Naive thymus-derived CD4-positive, alpha-beta T cell (primary cell): ENCODE measurements around the gene CSTF1. TPM values are rescaled to one million over a fixed set of nuclear protein-coding genes. Genes with fewer than 3 reads are reported as not detected.

Experiments
- ATAC-seq: fragments of 150-1000 bp; cut with Tn5 transposase; 2 replicates; pipeline ENCODE4 v1.10.0; 2021; ENCODE audit warnings: mild to moderate bottlenecking, moderate library complexity
- CTCF ChIA-PET: fragments of 350-600 bp; sonication (Branson Sonifier 250); formaldehyde crosslinking; loops from one replicate; lab custom pipeline; 2021; ENCODE audit warnings: antibody characterized with exemption; lab: Charles Lee
- POLR2A ChIA-PET: fragments of 350-600 bp; sonication (Branson Sonifier 250); formaldehyde crosslinking; loops from one replicate; lab custom pipeline; 2021; ENCODE audit warnings: antibody characterized with exemption, inconsistent platforms; lab: Charles Lee
- DNase-seq, 9 donors: peaks; one replicate each; pipeline versions ENCODE4 v3.0.0 to v3.0.0-alpha.2; 2020 to 2022; ENCODE audit warnings: mixed read lengths in 1 of 9
- H3K27ac ChIP-seq: one replicate; pipeline ENCODE4 v1.7.0; 2013; ENCODE audit warnings: mild to moderate bottlenecking, low read depth, low read length, moderate library complexity
- H3K27me3 ChIP-seq, 2 donors: one replicate each; pipeline ENCODE4 v1.7.0; 2013; ENCODE audit warnings: low read length in 2 of 2, mild to moderate bottlenecking in 2 of 2, moderate library complexity in 2 of 2; ENCODE audit not compliant: control insufficient read depth in 2 of 2, insufficient read depth in 2 of 2
- H3K36me3 ChIP-seq, 3 experiments: 1 replicate in 2 of 3; 2 replicates in 1 of 3; pipeline ENCODE4 v1.7.0; 2013; ENCODE audit warnings: low read length in 3 of 3, mild to moderate bottlenecking in 3 of 3, moderate library complexity in 1 of 3; ENCODE audit not compliant: insufficient read depth in 3 of 3, control insufficient read depth in 2 of 3
- H3K4me1 ChIP-seq, 2 donors: one replicate each; pipeline ENCODE4 v1.7.0; 2013; ENCODE audit warnings: low read length in 2 of 2, mild to moderate bottlenecking in 2 of 2, moderate library complexity in 1 of 2; ENCODE audit not compliant: control insufficient read depth in 2 of 2, insufficient read depth in 2 of 2
- H3K4me3 ChIP-seq: 2 replicates; pipeline ENCODE4 v1.7.0; 2013; ENCODE audit warnings: mild to moderate bottlenecking, low read length
- H3K9me3 ChIP-seq, 3 experiments: 1 replicate in 2 of 3; 2 replicates in 1 of 3; pipeline ENCODE4 v1.7.0; 2013; ENCODE audit warnings: low read length in 3 of 3; ENCODE audit not compliant: control insufficient read depth in 2 of 3
- H3K27ac Mint-ChIP-seq, 9 donors: one replicate each; pipeline ENCODE4 v1.8.0; 2020 to 2022; ENCODE audit warnings: mixed read lengths in 9 of 9, mild to moderate bottlenecking in 8 of 9, moderate library complexity in 5 of 9, inconsistent platforms in 2 of 9
- H3K27me3 Mint-ChIP-seq, 5 donors: one replicate each; pipeline ENCODE4 v1.8.0; 2021 to 2022; ENCODE audit warnings: mixed read lengths in 5 of 5, mild to moderate bottlenecking in 1 of 5
- H3K36me3 Mint-ChIP-seq, 5 donors: one replicate each; pipeline ENCODE4 v1.8.0; 2020 to 2022; ENCODE audit warnings: mixed read lengths in 5 of 5, mild to moderate bottlenecking in 3 of 5, inconsistent platforms in 1 of 5
- H3K4me1 Mint-ChIP-seq, 7 donors: one replicate each; pipeline ENCODE4 v1.8.0; 2020 to 2022; ENCODE audit warnings: mixed read lengths in 7 of 7, mild to moderate bottlenecking in 3 of 7, inconsistent platforms in 1 of 7
- H3K4me3 Mint-ChIP-seq, 10 donors: one replicate each; pipeline ENCODE4 v1.8.0; 2020 to 2022; ENCODE audit warnings: mild to moderate bottlenecking in 10 of 10, mixed read lengths in 10 of 10, moderate library complexity in 6 of 10, inconsistent platforms in 2 of 10
- H3K9me3 Mint-ChIP-seq, 11 donors: one replicate each; pipeline ENCODE4 v1.8.0; 2020 to 2022; ENCODE audit warnings: mixed read lengths in 11 of 11, mild to moderate bottlenecking in 4 of 11, inconsistent platforms in 1 of 11, moderate library complexity in 1 of 11
- intact Hi-C, 2 donors: fragments of 100-400 bp; cut with micrococcal nuclease; formaldehyde crosslinking; loops; one replicate each; pipeline ENCODE4 v1.15.1; 2023
- polyA plus RNA-seq, 2 donors: library from polyadenylated mRNA; unstranded; fragments of 300-500 nt; fragmentation: Illumina TruSeq; gene quantifications; one replicate each; pipeline ENCODE4 v1.2.3, GENCODE V29; 2021
- total RNA-seq, 6 experiments: library from RNA in 5 of 6; stranded (reverse) in 5 of 6; gene quantifications; 1 replicate in 5 of 6; 2 replicates in 1 of 6; pipeline ENCODE4 v1.2.3 and lab custom pipeline; 2021 to 2026

Gene CSTF1
- total and polyA plus RNA-seq, 7 experiments from 2014 or later, result 16.4 to 50.7 (median 35.9) TPM

GRCh38 chr20:56358600-56359211 lies 33.7 kb upstream of the CSTF1 start, which contains the start of gene FAM210B:
TSS of gene FAM210B (plus strand) at chr20:56358974. CDS start at chr20:56359006, 32 bp downstream.
- peaks cover 13 to 29% (median 22%) of the 10 kb centered on the region in 7 donors for H3K4me1 Mint-ChIP-seq
- intact Hi-C loops, result loop anchor here (1.0 to 2.0 kb wide), 4 partner anchors 34 to 1950 kb away; partner anchors contain the start of genes AURKA (in 2 of the 2), CSTF1 (in 2 of the 2), RAB22A (in 1 of the 2) and RAE1 (in 1 of the 2)
- H3K4me3 ChIP-seq, result peak within 1 kb of the TSS; percentile 72

GRCh38 chr20:56359212-56360132 lies 33.0 kb upstream of the CSTF1 start:
- H3K36me3 Mint-ChIP-seq, result peaks cover 0 to 4% (median 0%) of the 10 kb centered on the region in 5 donors
- peaks cover 0 to 4% (median 0%) of the 10 kb centered on the region in 5 donors for H3K27me3 Mint-ChIP-seq
- H3K4me3 Mint-ChIP-seq, result peak overlapping the region; percentile 88 to 96 (median 92)
- Histone ChIP-seq H3K27me3 (no peaks in the 10 kb centered on the region), H3K4me1 (peaks cover 0 to 14% of the 10 kb centered on the region in 2 donors), H3K27ac (peak overlapping the region; percentile 71), H3K9me3 (no peaks in the 10 kb centered on the region), H3K36me3 (no peaks in the 10 kb centered on the region), H3K4me3 (peak overlapping the region; percentile 72)
- POLR2A ChIA-PET, result interaction anchor here (1.1 to 3.2 kb wide), 7 partner anchors 14 to 109 kb away, joined by 3 to 23 read pairs (median 4); partner anchors contain the start of genes AURKA, CASS4, CSTF1 and RTF2
- H3K4me1 Mint-ChIP-seq, result peaks cover 13 to 29% (median 22%) of the 10 kb centered on the region in 7 donors
- CTCF ChIA-PET, result interaction anchor here (1.6 kb wide), 1 partner anchor 52 kb away, joined by 3 read pairs; the partner anchor contains the start of gene CASS4
- intact Hi-C loops, result loop anchor here in 1 of 2 donors (2.0 kb wide), 2 partner anchors 991 to 1949 kb away; partner anchors contain the start of genes RAB22A and RAE1
- no peaks in the 10 kb centered on the region for H3K9me3 Mint-ChIP-seq
- no peak for ATAC-seq
- peak overlapping the region; percentile 44 to 91 (median 81) for H3K27ac Mint-ChIP-seq
- peak in 6 of 9 donors; percentile 8 to 27 (median 16) for DNase-seq

More at GRCh38 chr20:56358600-56359211, 33.7 kb upstream of the CSTF1 start, which contains the start of gene FAM210B:
- DNase-seq, result peak; percentile 63 to 82 (median 79)
- Histone ChIP-seq H3K27me3 (no peaks in the 10 kb centered on the region), H3K9me3 (no peaks in the 10 kb centered on the region), H3K36me3 (no peaks in the 10 kb centered on the region), H3K27ac (peak within 1 kb of the TSS; percentile 71), H3K4me1 (peaks cover 0 to 14% of the 10 kb centered on the region in 2 donors)
- H3K4me3 Mint-ChIP-seq, result peak within 1 kb of the TSS; percentile 88 to 96 (median 92)
- CTCF ChIA-PET, result interaction anchor here (1.6 kb wide), 1 partner anchor 53 kb away, joined by 3 read pairs; the partner anchor contains the start of gene CASS4
- H3K36me3 Mint-ChIP-seq, result peaks cover 0 to 4% (median 0%) of the 10 kb centered on the region in 5 donors
- peak within 1 kb of the TSS; percentile 54 to 91 (median 81) for H3K27ac Mint-ChIP-seq
- no peaks in the 10 kb centered on the region for H3K9me3 Mint-ChIP-seq
- POLR2A ChIA-PET, result interaction anchor here (1.1 to 3.2 kb wide), 5 partner anchors 34 to 110 kb away, joined by 3 to 23 read pairs (median 5); partner anchors contain the start of genes AURKA, CASS4, CSTF1 and RTF2
- H3K27me3 Mint-ChIP-seq, result peaks cover 0 to 4% (median 0%) of the 10 kb centered on the region in 5 donors
- peak; percentile 99 for ATAC-seq

GRCh38 chr20:56360133-56360907 lies 32.1 kb upstream of the CSTF1 start:
- peaks cover 0 to 4% (median 0%) of the 10 kb centered on the region in 5 donors for H3K27me3 Mint-ChIP-seq
- H3K4me1 ChIP-seq, result peaks cover 0 to 14% of the 10 kb centered on the region in 2 donors
- no peaks in the 10 kb centered on the region for H3K9me3 ChIP-seq
- peaks cover 0 to 2% (median 0%) of the 10 kb centered on the region in 3 experiments for H3K36me3 ChIP-seq
- ATAC-seq (no peak), DNase-seq (no peak)
- no peak overlapping the region for H3K27ac ChIP-seq
- H3K9me3 Mint-ChIP-seq, result no peaks in the 10 kb centered on the region
- CTCF ChIA-PET, result no interaction called here
- H3K36me3 Mint-ChIP-seq, result peaks cover 0 to 10% (median 0%) of the 10 kb centered on the region in 5 donors
- H3K27ac Mint-ChIP-seq, result peak overlapping the region in 8 of 9 donors; percentile 3 to 78 (median 68)
- intact Hi-C loops, result no loop called here
- POLR2A ChIA-PET, result interaction anchor here (1.1 to 3.2 kb wide), 4 partner anchors 13 to 109 kb away, joined by 3 to 23 read pairs (median 6); partner anchors contain the start of genes AURKA, CSTF1 and RTF2
- H3K27me3 ChIP-seq, result no peaks in the 10 kb centered on the region
- H3K4me3 Mint-ChIP-seq, result peak overlapping the region; percentile 76 to 96 (median 92)
- H3K4me3 ChIP-seq, result peak overlapping the region; percentile 72
- peaks cover 13 to 29% (median 22%) of the 10 kb centered on the region in 7 donors for H3K4me1 Mint-ChIP-seq

- Histone ChIP-seq H3K9me3 (no peaks in the 10 kb centered on the region), H3K36me3 (peaks cover 0 to 7% (median 0%) of the 10 kb centered on the region in 3 experiments), H3K4me3 (no peak overlapping the region), H3K4me1 (peaks cover 0 to 14% of the 10 kb centered on the region in 2 donors), H3K27ac (no peak overlapping the region), H3K27me3 (no peaks in the 10 kb centered on the region)
- Mint-ChIP-seq H3K4me1 (peaks cover 13 to 29% (median 22%) of the 10 kb centered on the region in 7 donors), H3K27me3 (peaks cover 0 to 4% (median 0%) of the 10 kb centered on the region in 5 donors), H3K4me3 (peak overlapping the region; percentile 9 to 96 (median 50)), H3K27ac (no peak overlapping the region), H3K9me3 (no peaks in the 10 kb centered on the region), H3K36me3 (peaks cover 0 to 15% (median under 1%) of the 10 kb centered on the region in 5 donors)
- ATAC-seq (no peak), DNase-seq (no peak)
- ChIA-PET POLR2A (no interaction called here), CTCF (no interaction called here)
- intact Hi-C loops, result no loop called here
Measured at GRCh38 chr20:56360908-56361205, 31.6 kb upstream of the CSTF1 start.

- Mint-ChIP-seq H3K27me3 (peaks cover 0 to 4% (median 0%) of the 10 kb centered on the region in 5 donors), H3K4me1 (peaks cover 13 to 29% (median 22%) of the 10 kb centered on the region in 7 donors), H3K4me3 (no peak overlapping the region), H3K27ac (no peak overlapping the region), H3K9me3 (no peaks in the 10 kb centered on the region), H3K36me3 (peaks cover 0 to 23% (median 9%) of the 10 kb centered on the region in 5 donors)
- H3K4me1 ChIP-seq, result peaks cover 0 to 14% of the 10 kb centered on the region in 2 donors
- DNase-seq (no peak), ATAC-seq (no peak)
- POLR2A ChIA-PET, result no interaction called here
- no peaks in the 10 kb centered on the region for H3K9me3 ChIP-seq
- peaks cover 0 to 18% (median 6%) of the 10 kb centered on the region in 3 experiments for H3K36me3 ChIP-seq
- CTCF ChIA-PET, result interaction anchor here (0.6 kb wide), 2 partner anchors 984 to 1109 kb away, joined by 3 to 4 read pairs; no protein-coding TSS in a partner anchor
- H3K27me3 ChIP-seq, result no peaks in the 10 kb centered on the region
- H3K27ac ChIP-seq, result no peak overlapping the region
- intact Hi-C loops, result no loop called here
- H3K4me3 ChIP-seq, result no peak overlapping the region
Measured at GRCh38 chr20:56361900-56362299, 30.5 kb upstream of the CSTF1 start.
